ENCODE measurements around the gene MAP3K15.

DNA sequence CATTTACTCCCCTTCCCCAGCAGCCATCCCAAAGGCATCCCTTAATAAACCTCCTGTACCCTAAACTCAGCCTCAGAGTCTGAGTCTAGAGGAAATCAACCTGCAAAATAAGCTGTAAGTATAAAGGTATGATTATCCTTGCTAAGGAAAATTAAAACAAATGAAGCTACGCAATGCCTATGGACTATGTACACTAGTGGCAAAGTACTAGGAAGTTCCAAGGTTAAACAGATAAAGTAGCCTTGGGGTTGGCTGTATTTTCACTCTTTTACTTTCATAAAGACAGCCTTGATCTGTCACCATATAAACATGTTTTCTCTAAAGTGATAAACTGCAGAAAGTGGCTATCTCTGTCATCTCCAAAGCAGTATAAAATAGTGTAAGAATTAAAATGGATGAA, 35.9 kb downstream of the MAP3K15 start:
- TF ChIP-seq CTCF (IDR thresholded peaks at IDR 0.05) (no peak), RAD21 (IDR thresholded peaks at IDR 0.05; ENCODE audit: low read length) (no peak), SIN3A (IDR thresholded peaks at IDR 0.05; ENCODE audit: borderline replicate concordance, low read depth, low read length) (no peak), GABPA (IDR thresholded peaks at IDR 0.05; ENCODE audit: low read depth) (no peak), TAF1 (IDR thresholded peaks at IDR 0.05; ENCODE audit: borderline replicate concordance, low read depth, low read length) (no peak), RFX5 (IDR thresholded peaks at IDR 0.05; ENCODE audit: low read length) (no peak), USF1 (IDR thresholded peaks at IDR 0.05; ENCODE audit: borderline replicate concordance, low read depth) (no peak), EP300 (IDR thresholded peaks at IDR 0.05; ENCODE audit: borderline replicate concordance in 1 of 2, low read depth in 1 of 2, low read length in 1 of 2) (no peak)
- TF ChIP-seq, protein P1, sequence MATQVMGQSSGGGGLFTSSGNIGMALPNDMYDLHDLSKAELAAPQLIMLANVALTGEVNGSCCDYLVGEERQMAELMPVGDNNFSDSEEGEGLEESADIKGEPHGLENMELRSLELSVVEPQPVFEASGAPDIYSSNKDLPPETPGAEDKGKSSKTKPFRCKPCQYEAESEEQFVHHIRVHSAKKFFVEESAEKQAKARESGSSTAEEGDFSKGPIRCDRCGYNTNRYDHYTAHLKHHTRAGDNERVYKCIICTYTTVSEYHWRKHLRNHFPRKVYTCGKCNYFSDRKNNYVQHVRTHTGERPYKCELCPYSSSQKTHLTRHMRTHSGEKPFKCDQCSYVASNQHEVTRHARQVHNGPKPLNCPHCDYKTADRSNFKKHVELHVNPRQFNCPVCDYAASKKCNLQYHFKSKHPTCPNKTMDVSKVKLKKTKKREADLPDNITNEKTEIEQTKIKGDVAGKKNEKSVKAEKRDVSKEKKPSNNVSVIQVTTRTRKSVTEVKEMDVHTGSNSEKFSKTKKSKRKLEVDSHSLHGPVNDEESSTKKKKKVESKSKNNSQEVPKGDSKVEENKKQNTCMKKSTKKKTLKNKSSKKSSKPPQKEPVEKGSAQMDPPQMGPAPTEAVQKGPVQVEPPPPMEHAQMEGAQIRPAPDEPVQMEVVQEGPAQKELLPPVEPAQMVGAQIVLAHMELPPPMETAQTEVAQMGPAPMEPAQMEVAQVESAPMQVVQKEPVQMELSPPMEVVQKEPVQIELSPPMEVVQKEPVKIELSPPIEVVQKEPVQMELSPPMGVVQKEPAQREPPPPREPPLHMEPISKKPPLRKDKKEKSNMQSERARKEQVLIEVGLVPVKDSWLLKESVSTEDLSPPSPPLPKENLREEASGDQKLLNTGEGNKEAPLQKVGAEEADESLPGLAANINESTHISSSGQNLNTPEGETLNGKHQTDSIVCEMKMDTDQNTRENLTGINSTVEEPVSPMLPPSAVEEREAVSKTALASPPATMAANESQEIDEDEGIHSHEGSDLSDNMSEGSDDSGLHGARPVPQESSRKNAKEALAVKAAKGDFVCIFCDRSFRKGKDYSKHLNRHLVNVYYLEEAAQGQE (IDR thresholded peaks at IDR 0.05; ENCODE audit: low read depth, low read length), result no peak
- TF ChIP-seq, protein P2, sequence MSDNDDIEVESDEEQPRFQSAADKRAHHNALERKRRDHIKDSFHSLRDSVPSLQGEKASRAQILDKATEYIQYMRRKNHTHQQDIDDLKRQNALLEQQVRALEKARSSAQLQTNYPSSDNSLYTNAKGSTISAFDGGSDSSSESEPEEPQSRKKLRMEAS (IDR thresholded peaks at IDR 0.05; ENCODE audit: low read depth), result no peak
